Measurements from ENCODE around the gene FCRLB.

Gene FCRLB

DNA sequence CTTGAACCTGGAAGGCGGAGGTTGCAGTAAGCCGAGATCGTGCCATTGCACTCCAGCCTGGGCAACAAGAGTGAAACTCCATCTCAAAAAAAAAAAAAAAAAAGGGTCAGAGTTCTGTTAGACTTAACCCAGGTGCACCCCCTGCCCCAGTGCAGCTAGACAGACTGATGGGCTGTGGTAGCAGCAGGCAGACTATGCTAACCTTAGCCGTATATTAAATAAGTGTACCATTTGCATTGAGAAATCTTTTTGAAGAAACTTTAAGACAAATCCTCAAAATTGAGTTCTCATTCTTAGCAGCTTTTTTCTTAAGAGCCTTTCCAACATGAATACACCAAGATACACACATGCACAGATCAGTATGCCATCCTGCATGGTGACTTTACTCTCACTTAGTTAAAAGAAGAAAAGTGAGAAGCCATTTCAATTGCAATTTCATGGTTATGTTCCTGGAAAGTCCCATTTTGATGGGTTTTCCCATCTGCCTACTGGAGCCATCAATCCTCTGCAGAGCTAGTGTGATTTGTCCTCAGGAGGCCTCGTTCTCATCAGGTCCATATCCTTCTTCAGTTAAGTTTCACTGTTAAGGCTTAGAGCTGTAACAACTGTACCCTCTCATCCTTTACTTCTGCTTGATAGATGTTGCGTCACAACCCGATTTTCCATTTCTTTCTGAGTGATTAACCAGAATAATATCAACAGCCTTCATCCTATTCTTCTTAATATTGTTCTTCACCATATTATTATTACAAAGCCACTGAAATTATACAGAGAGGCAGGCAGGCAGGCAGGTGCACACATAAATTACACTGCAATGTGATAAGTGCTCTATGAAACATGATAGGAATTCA, 7.3 kb downstream of the FCRLB start:
- H3K27me3 ChIP-seq (replicated peaks; ENCODE audit: control insufficient read depth, insufficient read depth, low read length) = no peaks in the 10 kb centered on the region
- no peak overlapping the region for H3K4me3 ChIP-seq (replicated peaks; ENCODE audit: low read depth, low read length)
- DNase-seq (ENCODE audit: extremely low read depth, insufficient read length) = no peak
- TF ChIP-seq, protein P1, sequence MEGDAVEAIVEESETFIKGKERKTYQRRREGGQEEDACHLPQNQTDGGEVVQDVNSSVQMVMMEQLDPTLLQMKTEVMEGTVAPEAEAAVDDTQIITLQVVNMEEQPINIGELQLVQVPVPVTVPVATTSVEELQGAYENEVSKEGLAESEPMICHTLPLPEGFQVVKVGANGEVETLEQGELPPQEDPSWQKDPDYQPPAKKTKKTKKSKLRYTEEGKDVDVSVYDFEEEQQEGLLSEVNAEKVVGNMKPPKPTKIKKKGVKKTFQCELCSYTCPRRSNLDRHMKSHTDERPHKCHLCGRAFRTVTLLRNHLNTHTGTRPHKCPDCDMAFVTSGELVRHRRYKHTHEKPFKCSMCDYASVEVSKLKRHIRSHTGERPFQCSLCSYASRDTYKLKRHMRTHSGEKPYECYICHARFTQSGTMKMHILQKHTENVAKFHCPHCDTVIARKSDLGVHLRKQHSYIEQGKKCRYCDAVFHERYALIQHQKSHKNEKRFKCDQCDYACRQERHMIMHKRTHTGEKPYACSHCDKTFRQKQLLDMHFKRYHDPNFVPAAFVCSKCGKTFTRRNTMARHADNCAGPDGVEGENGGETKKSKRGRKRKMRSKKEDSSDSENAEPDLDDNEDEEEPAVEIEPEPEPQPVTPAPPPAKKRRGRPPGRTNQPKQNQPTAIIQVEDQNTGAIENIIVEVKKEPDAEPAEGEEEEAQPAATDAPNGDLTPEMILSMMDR (IDR thresholded peaks at IDR 0.05; ENCODE audit: insufficient read depth, low read length, poor library complexity, severe bottlenecking) = no peak
- no peaks in the 10 kb centered on the region for H3K36me3 ChIP-seq (ENCODE audit: control insufficient read depth, insufficient read depth, low read length)

DNA sequence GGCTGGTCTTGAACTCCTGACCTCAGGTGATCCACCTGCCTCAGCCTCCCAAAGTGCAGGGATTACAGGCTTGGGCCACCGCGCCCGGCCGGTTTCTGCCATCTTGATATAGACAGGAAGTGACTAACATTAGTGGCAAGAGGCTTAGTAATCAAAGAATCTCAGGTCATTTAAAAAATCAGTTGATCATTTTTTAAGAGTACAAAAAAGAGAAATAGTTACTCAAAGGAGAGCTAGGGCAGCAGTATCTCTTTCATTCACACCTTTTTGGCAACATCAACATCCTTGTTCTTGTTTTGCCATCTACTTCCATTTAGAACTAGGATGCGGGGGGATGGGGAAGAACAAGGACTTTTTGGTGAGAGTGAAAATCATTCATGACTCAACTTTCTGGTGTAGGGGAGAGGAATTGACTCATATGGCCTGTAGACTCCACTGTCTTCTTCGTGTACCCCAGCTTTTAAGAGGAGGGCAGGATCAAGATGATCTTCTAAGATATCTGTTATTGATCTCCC, 8.8 kb downstream of the FCRLB start:
- TF ChIP-seq, protein P1 (IDR thresholded peaks at IDR 0.05; ENCODE audit: insufficient read depth, low read length, poor library complexity, severe bottlenecking) = no peak
- DNase-seq (ENCODE audit: extremely low read depth, insufficient read length) = no peak
- no peak overlapping the region for H3K4me3 ChIP-seq (replicated peaks; ENCODE audit: low read depth, low read length)
- no peaks in the 10 kb centered on the region for H3K36me3 ChIP-seq (ENCODE audit: control insufficient read depth, insufficient read depth, low read length)
- H3K27me3 ChIP-seq (replicated peaks; ENCODE audit: control insufficient read depth, insufficient read depth, low read length) = no peaks in the 10 kb centered on the region

DNA sequence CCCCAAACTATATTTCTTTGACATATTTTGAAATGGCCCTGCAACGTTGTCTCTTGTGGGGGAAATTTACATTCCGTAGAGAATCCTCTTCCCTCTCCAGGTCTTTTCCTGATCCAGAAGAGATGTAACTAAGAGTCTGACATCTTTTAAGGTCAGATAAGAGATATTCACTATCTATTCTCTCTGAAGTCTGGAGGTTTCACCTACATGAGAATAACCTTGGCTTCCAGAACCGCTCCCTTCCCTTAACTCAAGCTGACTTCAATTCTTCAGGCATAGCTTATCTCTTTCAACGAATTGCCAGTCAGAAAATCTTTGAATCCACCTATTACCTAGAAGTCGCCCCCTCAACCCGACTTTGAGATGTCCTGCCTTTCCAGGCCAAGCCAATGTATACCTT, 9.9 kb downstream of the FCRLB start:
- Histone ChIP-seq H3K36me3 (ENCODE audit: control insufficient read depth, insufficient read depth, low read length) (no peaks in the 10 kb centered on the region), H3K4me3 (replicated peaks; ENCODE audit: low read depth, low read length) (no peak overlapping the region), H3K27me3 (replicated peaks; ENCODE audit: control insufficient read depth, insufficient read depth, low read length) (no peaks in the 10 kb centered on the region)
- DNase-seq (ENCODE audit: extremely low read depth, insufficient read length) = no peak
- TF ChIP-seq, protein P1 (IDR thresholded peaks at IDR 0.05; ENCODE audit: insufficient read depth, low read length, poor library complexity, severe bottlenecking) = no peak

DNA sequence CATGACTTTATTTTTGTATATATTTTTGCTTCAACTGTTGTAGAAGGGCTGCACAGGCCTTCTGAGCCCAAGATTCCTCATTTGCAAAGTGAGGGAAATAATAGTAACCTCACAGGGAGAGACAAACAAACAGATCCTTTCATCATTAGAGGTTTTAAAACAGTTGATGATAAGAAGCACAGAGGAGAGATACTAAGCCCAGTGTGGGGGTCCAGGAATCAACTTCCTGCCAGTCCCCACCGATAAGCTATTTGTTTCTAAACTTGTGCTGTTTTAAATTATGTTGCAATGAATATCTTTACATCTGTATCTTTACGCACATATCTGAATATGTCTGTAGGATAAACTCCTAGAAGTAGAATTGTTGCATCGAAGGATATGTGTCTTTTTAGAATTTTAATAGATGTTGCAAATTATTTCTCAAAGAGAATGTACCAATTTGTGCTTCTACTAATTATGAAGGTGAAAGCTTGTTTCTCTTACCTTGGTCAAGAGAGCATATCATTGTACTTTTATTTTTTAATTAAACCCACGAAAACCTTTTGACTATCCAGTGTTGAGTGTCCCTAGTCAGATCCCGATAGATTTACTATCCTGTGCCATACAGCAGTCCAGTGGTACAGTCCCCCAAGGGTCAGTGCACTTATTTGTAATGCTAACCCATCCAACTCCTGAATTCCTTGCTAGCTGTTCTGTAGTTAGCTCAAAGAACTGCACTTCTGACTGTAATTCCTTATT, 10.8 kb downstream of the FCRLB start:
- Histone ChIP-seq H3K4me3 (replicated peaks; ENCODE audit: low read depth, low read length) (no peak overlapping the region), H3K27me3 (replicated peaks; ENCODE audit: control insufficient read depth, insufficient read depth, low read length) (no peaks in the 10 kb centered on the region), H3K36me3 (ENCODE audit: control insufficient read depth, insufficient read depth, low read length) (no peaks in the 10 kb centered on the region)
- no peak for DNase-seq (ENCODE audit: extremely low read depth, insufficient read length)
- TF ChIP-seq, protein P1 (IDR thresholded peaks at IDR 0.05; ENCODE audit: insufficient read depth, low read length, poor library complexity, severe bottlenecking) = no peak

DNA sequence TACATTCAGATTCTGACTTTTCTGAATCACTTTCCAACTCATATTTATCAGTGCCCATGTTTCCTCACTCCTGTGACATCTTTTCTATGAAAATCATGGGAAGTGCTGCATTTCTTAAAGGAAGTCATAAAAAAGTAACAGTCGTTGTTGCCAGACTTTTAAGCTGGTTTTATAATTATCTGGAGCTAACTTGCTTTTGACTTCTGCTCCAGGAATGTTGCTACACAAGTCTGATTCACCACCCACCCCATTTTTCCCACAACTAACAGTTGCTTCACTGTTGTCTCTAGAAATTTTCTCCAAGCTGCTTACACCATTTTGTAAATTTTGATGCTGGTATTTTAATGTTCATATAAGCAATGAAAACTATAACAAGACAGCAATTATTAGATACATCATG, 12.2 kb downstream of the FCRLB start:
- no peak for DNase-seq (ENCODE audit: extremely low read depth, insufficient read length)
- Histone ChIP-seq H3K4me3 (replicated peaks; ENCODE audit: low read depth, low read length) (no peak overlapping the region), H3K27me3 (replicated peaks; ENCODE audit: control insufficient read depth, insufficient read depth, low read length) (no peaks in the 10 kb centered on the region), H3K36me3 (ENCODE audit: control insufficient read depth, insufficient read depth, low read length) (no peaks in the 10 kb centered on the region)
- TF ChIP-seq, protein P1 (IDR thresholded peaks at IDR 0.05; ENCODE audit: insufficient read depth, low read length, poor library complexity, severe bottlenecking) = no peak

All from GM06990 (cell line).